ENCODE data around the gene NEURL1B.

NEURL1B gene

GRCh38 chr5:172719211-172719610 is 78.1 kb downstream of the NEURL1B start:
- no peak for DNase-seq

GRCh38 chr5:172720655-172721054 is 79.6 kb downstream of the NEURL1B start:
- DNase-seq = no peak

GRCh38 chr5:172721455-172722326 is 80.6 kb downstream of the NEURL1B start:
- no peak for DNase-seq

- no peak for DNase-seq
Measured at GRCh38 chr5:172722327-172722815, 81.3 kb downstream of the NEURL1B start.

- DNase-seq = peak in 1 of 2 donors; percentile 60
Measured at GRCh38 chr5:172723508-172723907, 82.4 kb downstream of the NEURL1B start.

GRCh38 chr5:172724242-172725183 is 83.5 kb downstream of the NEURL1B start:
- DNase-seq = peak; percentile 29 to 36

- DNase-seq = no peak
Measured at GRCh38 chr5:172725273-172725672, 84.2 kb downstream of the NEURL1B start.

- no peak for DNase-seq
Measured at GRCh38 chr5:172725785-172726184, 84.7 kb downstream of the NEURL1B start.

- no peak for DNase-seq
Measured at GRCh38 chr5:172726966-172727365, 85.9 kb downstream of the NEURL1B start.

- no peak for DNase-seq
Measured at GRCh38 chr5:172727551-172727950, 86.5 kb downstream of the NEURL1B start.

GRCh38 chr5:172728481-172729241 is 87.6 kb downstream of the NEURL1B start:
- no peak for DNase-seq

- no peak for DNase-seq
Measured at GRCh38 chr5:172729588-172729987, 88.5 kb downstream of the NEURL1B start.

- no peak for DNase-seq
Measured at GRCh38 chr5:172730222-172730621, 89.2 kb downstream of the NEURL1B start.

- no peak for DNase-seq
Measured at GRCh38 chr5:172730981-172731679, 90.1 kb downstream of the NEURL1B start.

GRCh38 chr5:172731680-172732074 is 90.6 kb downstream of the NEURL1B start:
- DNase-seq = no peak

- DNase-seq = no peak
Measured at GRCh38 chr5:172732201-172732865, 91.3 kb downstream of the NEURL1B start.

GRCh38 chr5:172733131-172733973 is 92.3 kb downstream of the NEURL1B start:
- no peak for DNase-seq

- no peak for DNase-seq
Measured at GRCh38 chr5:172733974-172734346, 92.9 kb downstream of the NEURL1B start.

GRCh38 chr5:172735141-172735831 is 94.2 kb downstream of the NEURL1B start:
- DNase-seq = no peak

Data from hippocampal formation (tissue), 2 donors.